Kidney (tissue), 14 donors: ENCODE measurements around the gene DDIT4. TPM values are rescaled to one million over a fixed set of nuclear protein-coding genes. Genes with fewer than 3 reads are reported as not detected.

ENCODE experiments used
- DNase-seq, 5 donors: peaks; one replicate each; pipeline ENCODE4 v3.0.0-alpha.2; 2013 to 2020
- FAIRE-seq: peaks from 2 replicates; lab custom pipeline; 2012; peaks lifted over from hg19 to GRCh38; lab: Jason Lieb, UNC
- H3K27ac ChIP-seq, 2 donors: one replicate each; pipeline ENCODE4 v1.7.0; 2013; ENCODE audit warnings: low read depth in 2 of 2, low read length in 2 of 2, inconsistent platforms in 1 of 2
- H3K27me3 ChIP-seq: one replicate; pipeline ENCODE4 v1.7.1; 2013; ENCODE audit warnings: low read length, inconsistent platforms; ENCODE audit not compliant: control insufficient read depth, insufficient read depth
- H3K36me3 ChIP-seq, 3 donors: one replicate each; pipeline versions ENCODE4 v1.7.0 to v1.7.1; 2013; ENCODE audit warnings: low read length in 3 of 3, control low read depth in 1 of 3, inconsistent platforms in 1 of 3; ENCODE audit not compliant: insufficient read depth in 3 of 3, control insufficient read depth in 2 of 3
- H3K4me1 ChIP-seq, 3 donors: one replicate each; pipeline versions ENCODE4 v1.7.0 to v1.7.1; 2013; ENCODE audit warnings: low read length in 3 of 3, inconsistent platforms in 1 of 3, low read depth in 1 of 3; ENCODE audit not compliant: control insufficient read depth in 2 of 3, insufficient read depth in 2 of 3
- H3K4me3 ChIP-seq, 3 donors: one replicate each; pipeline versions ENCODE4 v1.7.0 to v1.8.1; 2013; ENCODE audit warnings: low read length in 3 of 3, control low read depth in 1 of 3, inconsistent platforms in 1 of 3
- H3K9ac ChIP-seq, 3 donors: one replicate each; pipeline versions ENCODE4 v1.7.0 to v1.7.1; 2013; ENCODE audit warnings: low read length in 3 of 3, control low read depth in 1 of 3, inconsistent platforms in 1 of 3
- H3K9me3 ChIP-seq, 3 donors: one replicate each; pipeline versions ENCODE4 v1.7.0 to v1.7.1; 2013; ENCODE audit warnings: low read length in 3 of 3, control low read depth in 1 of 3, inconsistent platforms in 1 of 3; ENCODE audit not compliant: control insufficient read depth in 2 of 3, insufficient read depth in 1 of 3
- intact Hi-C: fragments of 100-400 bp; cut with DNase I; formaldehyde crosslinking; loops from one replicate; pipeline ENCODE4 v1.11.1; 2022
- polyA plus RNA-seq: library from polyadenylated mRNA; stranded (reverse); fragments of 350-450 nt; fragmentation: Illumina TruSeq; extraction: RNeasy Lipid Tissue Mini Kit (QIAGEN cat#74804); gene quantifications from one replicate; pipeline ENCODE4 v1.2.3, GENCODE V29; 2014; ENCODE audit warnings: low read depth, low replicate concordance; ENCODE audit not compliant: insufficient read depth
- total RNA-seq: library from RNA; stranded (reverse); fragmentation: NEBNext Ultra II Directional; extraction: Animal tissue kit (Norgen Biotek cat#: 25700); gene quantifications from one replicate; pipeline ENCODE4 v1.2.1, GENCODE V29; 2021
- TF ChIP-seq, protein P1 (sequence below): IDR thresholded peaks from 3 replicates; pipeline ENCODE4 v1.5.1; 2012; ENCODE audit warnings: mild to moderate bottlenecking, moderate library complexity, borderline replicate concordance; ENCODE audit not compliant: insufficient read depth; ENCODE audit errors: extremely low read depth
- donor health status: control.
- donor health status: control.
- donor health status: control.
- donor health status: control.
- donor health status: control.
- donor health status: DM: yes; HTN: yes; CAD: no.
- donor health status: Normal renal cell carcinoma (clear cell type).

DDIT4 gene
- total and polyA plus RNA-seq, 2 donors from 2014 or later: 96.9 to 292 TPM

DNA sequence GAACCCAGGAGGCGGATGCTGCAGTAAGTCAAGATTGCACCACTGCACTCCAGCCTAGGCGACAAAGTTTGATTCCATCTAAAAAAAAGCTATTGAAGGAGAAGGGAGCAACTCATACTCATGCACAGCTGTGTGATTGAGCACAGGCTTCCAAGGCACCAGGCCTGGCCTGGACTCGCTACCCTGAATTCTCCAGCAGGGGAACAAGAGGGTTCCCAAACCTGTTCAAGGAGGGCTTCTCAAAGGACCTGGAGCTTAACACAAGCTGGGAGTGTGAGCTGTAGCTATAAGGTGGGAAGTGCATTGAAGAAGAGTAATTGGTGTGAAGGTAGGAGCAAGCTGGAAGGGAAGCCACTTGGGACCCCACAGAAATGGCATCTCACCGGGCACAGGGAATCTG lies 15.1 kb upstream of the DDIT4 start:
- H3K36me3 ChIP-seq: no peaks in the 10 kb centered on the region
- FAIRE-seq (no peak), DNase-seq (no peak)
- no peaks in the 10 kb centered on the region for H3K27me3 ChIP-seq
- no peak overlapping the region for H3K9ac ChIP-seq
- no peak overlapping the region for H3K27ac ChIP-seq
- H3K4me1 ChIP-seq: peaks cover 17 to 32% (median 32%) of the 10 kb centered on the region in 3 donors
- no peaks in the 10 kb centered on the region for H3K9me3 ChIP-seq
- intact Hi-C loops: no loop called here
- no peak overlapping the region for H3K4me3 ChIP-seq
- TF ChIP-seq, protein P1, sequence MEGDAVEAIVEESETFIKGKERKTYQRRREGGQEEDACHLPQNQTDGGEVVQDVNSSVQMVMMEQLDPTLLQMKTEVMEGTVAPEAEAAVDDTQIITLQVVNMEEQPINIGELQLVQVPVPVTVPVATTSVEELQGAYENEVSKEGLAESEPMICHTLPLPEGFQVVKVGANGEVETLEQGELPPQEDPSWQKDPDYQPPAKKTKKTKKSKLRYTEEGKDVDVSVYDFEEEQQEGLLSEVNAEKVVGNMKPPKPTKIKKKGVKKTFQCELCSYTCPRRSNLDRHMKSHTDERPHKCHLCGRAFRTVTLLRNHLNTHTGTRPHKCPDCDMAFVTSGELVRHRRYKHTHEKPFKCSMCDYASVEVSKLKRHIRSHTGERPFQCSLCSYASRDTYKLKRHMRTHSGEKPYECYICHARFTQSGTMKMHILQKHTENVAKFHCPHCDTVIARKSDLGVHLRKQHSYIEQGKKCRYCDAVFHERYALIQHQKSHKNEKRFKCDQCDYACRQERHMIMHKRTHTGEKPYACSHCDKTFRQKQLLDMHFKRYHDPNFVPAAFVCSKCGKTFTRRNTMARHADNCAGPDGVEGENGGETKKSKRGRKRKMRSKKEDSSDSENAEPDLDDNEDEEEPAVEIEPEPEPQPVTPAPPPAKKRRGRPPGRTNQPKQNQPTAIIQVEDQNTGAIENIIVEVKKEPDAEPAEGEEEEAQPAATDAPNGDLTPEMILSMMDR: no peak

DNA sequence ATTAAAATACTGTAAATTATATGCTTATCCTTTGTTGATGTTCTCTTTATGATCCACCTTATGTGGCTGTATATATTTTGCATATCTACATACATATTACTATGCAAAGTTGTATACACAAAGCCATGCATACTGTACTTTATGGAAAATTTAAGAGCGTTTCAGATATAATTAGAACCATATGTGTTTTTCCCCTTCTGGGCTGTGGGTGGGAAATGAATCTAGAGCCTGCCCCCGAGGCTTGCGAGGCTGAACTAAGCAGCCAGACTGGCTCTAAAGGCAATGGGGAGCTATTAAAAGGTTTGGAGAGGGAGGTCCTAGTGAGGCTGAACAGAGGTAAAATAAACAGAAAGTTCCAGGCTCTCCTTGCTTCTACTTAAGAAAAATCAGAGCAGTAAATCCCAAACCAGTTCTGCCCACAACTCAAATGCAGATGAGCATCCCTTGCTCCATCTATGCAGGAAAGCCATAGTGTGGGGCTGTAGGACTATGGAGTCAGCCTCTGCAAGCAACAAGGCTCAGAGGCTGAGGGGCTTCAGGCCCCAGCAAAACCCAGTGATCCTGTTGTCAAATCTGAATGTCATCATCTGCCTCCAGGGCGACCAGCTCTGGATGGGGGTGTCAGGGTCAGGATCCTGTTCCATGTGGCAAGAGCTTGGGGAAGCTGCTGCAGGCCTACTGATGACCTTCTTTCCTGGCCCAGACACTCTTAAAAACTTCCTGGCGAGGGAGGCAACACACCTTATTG lies 14.1 kb upstream of the DDIT4 start:
- Histone ChIP-seq H3K27ac (peak overlapping the region; percentile 82 to 92), H3K36me3 (no peaks in the 10 kb centered on the region), H3K9ac (peak overlapping the region in 1 of 3 donors; percentile 78), H3K9me3 (no peaks in the 10 kb centered on the region), H3K4me3 (peak overlapping the region in 1 of 3 donors; percentile 67), H3K4me1 (peaks cover 17 to 29% (median 23%) of the 10 kb centered on the region in 3 donors), H3K27me3 (no peaks in the 10 kb centered on the region)
- DNase-seq: peak in 4 of 5 donors; percentile 35 to 88 (median 70)
- TF ChIP-seq, protein P1: no peak
- no peak for FAIRE-seq
- intact Hi-C loops: no loop called here

DNA sequence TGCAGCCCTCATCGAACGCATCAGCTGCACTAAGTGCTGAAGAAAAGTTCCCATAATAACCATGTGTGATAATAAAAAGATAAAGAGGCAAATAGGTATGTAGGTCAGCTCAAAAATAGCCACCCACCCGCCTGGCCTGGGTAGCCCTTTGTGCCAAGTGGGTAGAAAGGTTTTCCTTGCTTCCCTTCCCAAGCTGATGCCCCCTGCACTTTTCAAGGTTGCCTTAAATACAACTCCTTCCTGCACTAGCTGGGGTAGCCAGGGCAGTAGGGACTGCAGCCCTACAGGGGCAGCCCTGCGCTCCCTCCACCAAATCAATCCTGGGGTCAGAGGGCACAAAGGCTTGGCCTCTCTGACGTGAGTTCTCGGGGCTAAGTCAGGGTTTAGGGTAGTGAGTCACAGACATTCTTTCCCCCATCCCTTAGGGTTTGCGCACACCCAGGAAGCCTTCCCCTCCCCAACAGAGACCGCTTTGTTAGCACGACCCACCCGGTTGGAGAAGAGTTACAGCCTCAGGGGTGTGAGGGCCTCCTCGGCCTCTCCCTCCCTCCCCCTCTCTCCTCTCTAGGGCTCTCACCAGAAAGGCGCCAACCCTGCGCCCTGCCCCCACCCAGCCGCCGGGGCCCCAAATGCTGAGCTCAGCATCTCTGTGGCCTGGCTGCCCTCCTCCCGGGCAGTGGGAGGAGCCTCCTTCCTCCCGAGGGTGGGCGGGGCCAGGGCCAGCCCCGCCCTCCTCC lies 13.3 kb upstream of the DDIT4 start:
- peaks cover 17 to 22% (median 18%) of the 10 kb centered on the region in 3 donors for H3K4me1 ChIP-seq
- no peaks in the 10 kb centered on the region for H3K36me3 ChIP-seq
- DNase-seq: peak in 4 of 5 donors; percentile 97 to 98 (median 98)
- intact Hi-C loops: no loop called here
- no peaks in the 10 kb centered on the region for H3K9me3 ChIP-seq
- peak overlapping the region in 2 of 3 donors; percentile 18 to 78 for H3K9ac ChIP-seq
- H3K4me3 ChIP-seq: peak overlapping the region; percentile 44 to 67 (median 62)
- peak overlapping the region; percentile 82 to 92 for H3K27ac ChIP-seq
- FAIRE-seq: no peak
- TF ChIP-seq, protein P1: no peak
- no peaks in the 10 kb centered on the region for H3K27me3 ChIP-seq
